Measurements from ENCODE around the gene LGALS4.
"Not testable (repeated sequence)": the region's sequence is repeated elsewhere in the genome, so short reads cannot be mapped to it uniquely, and the experiment has no call there.

Gene LGALS4

GRCh38 chr19:38796154-38796553 lies 16.6 kb downstream of the LGALS4 start:
- DNase-seq (ENCODE audit: low read depth, low spot score) = no peak

- no peak for DNase-seq (ENCODE audit: low read depth, low spot score)
Measured at GRCh38 chr19:38795549-38795948, 17.2 kb downstream of the LGALS4 start.

- no peak for DNase-seq (ENCODE audit: low read depth, low spot score)
Measured at GRCh38 chr19:38793671-38794070, 19.1 kb downstream of the LGALS4 start.

- no peak for DNase-seq (ENCODE audit: low read depth, low spot score)
Measured at GRCh38 chr19:38793177-38793576, 19.6 kb downstream of the LGALS4 start.

DNA sequence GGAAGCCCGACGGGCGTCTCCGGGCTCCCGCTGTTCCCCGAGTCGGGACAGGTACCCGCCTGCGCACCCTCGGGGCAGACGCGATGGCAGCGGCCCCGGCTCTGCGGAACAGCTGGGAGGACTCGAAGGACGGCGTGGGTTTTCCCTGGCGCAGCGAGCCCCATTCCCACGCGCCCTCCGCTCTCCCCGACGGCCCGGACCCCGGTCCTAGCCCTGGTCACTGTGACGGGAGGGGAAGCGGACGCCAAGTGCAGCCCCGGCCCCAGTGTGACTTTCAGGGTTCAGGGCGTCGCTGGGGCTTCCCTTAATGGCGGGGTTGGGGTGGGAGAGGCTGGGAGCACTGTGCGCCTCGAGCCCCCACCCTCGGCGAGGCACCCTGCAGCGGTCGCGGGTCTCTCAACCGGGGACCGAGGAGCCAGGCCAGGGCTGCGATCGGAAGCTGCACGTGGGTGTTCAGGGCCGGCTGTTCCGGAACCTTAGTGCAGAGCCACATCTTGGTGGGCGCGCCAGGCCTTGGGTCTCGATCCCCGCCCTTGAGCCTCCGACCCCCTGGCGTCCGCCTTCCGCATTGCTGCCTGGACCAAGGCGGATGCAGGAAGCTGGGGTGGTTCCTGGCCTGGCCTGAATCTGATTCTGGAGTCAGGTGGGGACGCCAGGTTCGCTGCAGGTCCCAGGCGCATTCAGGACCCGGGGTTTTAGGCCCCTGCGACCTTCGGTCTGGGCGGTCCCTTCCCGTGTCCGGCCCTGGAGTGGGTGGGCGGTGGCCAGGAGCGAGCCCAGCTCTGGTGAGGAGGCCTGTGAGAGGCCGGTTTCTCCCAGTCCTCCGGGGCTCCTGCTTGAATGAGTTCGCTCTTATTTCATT lies 20.3 kb downstream of the LGALS4 start:
- DNase-seq (ENCODE audit: low read depth, low spot score) = no peak

DNA sequence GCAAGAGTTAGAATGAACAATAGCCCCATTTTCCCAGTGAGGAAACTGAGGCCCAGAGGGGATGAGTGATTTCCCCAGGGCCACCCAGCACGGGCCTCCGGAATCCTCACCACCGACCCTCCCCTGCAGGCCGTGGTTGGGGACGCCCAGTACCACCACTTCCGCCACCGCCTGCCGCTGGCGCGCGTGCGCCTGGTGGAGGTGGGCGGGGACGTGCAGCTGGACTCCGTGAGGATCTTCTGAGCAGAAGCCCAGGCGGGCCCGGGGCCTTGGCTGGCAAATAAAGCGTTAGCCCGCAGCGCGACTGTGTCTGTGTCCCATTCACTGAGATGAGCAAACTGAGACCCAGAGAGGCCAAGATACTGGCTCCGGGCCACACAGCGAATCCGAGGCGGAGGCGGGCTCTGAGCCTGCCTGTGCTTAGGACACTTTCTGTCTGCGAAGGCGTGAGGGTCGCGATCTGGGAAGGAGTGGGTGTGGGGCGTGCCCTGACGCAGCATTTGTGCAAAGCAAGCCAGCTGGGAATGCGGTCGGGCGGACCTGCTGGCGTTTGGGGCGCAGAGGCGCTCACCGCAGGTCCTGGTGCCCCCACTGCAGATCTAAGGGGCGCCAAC lies 21.2 kb downstream of the LGALS4 start:
- DNase-seq (ENCODE audit: low read depth, low spot score) = not testable (repeated sequence)

- not testable (repeated sequence) for DNase-seq (ENCODE audit: low read depth, low spot score)
Measured at GRCh38 chr19:38790507-38791403, 22.0 kb downstream of the LGALS4 start.

- DNase-seq (ENCODE audit: low read depth, low spot score) = no peak
Measured at GRCh38 chr19:38788478-38789243, 24.1 kb downstream of the LGALS4 start, which contains the start of gene LGALS7B. LGALS7B (plus strand) TSS chr19:38789200; CDS start chr19:38789227, 27 bp downstream.

DNA sequence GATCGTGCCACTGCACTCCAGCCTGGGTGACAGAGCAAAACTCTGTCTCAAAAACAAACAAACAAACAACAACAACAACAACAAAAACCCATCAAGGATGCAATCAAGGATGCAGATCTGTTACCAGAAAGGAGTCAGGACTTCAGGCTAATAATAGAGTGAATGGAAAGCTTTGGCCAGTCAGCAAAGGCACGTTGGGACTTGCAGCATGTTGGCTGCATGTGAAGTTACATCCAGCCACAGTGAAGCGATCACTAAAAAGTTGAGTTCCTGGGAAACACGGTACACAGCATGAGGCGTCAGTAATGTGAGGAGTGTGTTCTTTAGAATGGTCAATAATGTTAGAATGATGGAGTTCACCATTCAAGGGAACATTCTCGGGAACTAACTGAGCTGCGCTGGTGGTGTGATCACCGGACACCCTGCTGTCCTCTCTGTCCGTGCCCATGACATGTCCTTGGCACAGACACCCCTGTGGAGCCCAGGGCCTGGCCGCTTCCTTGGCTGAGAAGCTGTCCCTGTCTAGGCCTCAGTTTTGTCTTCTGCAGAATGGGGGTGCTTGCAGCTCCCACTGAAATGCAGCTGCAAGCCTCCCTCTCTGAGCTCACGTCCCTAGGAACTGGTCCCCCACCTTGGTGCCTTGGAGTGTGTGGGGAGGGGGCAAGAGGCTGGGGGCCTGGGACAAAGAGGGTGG lies 26.0 kb downstream of the LGALS4 start:
- no peak for DNase-seq (ENCODE audit: low read depth, low spot score)

- not testable (repeated sequence) for DNase-seq (ENCODE audit: low read depth, low spot score)
Measured at GRCh38 chr19:38786061-38786460, 26.7 kb downstream of the LGALS4 start.

GRCh38 chr19:38785187-38785699 lies 27.5 kb downstream of the LGALS4 start:
- no peak for DNase-seq (ENCODE audit: low read depth, low spot score)

DNA sequence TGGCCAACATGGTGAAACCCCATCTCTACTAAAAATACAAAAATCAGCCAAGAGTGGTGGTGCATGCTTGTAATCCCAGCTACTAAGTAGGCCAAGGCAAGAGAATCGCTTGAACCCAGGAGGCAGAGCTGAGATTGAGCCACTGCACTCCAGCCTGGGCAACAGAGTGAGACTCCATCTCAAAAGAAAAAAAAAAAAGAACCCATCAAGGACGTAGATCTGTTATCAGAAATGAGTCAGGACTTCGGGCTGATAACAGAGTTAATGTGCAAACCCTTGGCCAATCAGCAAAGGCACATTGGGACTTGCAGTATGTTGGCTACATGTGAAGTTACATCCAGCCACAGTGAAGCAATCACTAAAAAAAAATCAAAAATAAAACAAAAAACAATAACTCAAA lies 28.5 kb downstream of the LGALS4 start:
- DNase-seq (ENCODE audit: low read depth, low spot score) = no peak

DNA sequence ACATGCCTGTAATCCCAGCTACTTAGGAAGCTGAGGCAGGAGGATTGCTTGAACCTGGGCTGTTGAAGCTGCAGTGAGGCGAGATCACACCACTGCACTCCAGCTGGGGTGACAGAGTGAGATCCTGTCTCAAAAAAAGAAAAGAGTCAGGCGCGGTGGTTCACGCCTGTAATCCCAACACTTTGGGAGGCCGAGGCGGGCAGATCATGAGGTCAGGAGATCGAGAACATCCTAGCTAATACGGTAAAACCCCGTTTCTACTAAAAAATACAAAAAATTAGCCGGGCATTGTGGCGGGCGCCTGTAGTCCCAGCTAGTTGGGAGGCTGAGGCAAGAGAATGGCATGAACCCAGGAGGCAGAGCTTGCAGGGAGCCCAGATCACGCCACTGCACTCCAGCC lies 30.5 kb downstream of the LGALS4 start:
- not testable (repeated sequence) for DNase-seq (ENCODE audit: low read depth, low spot score)

- no peak for DNase-seq (ENCODE audit: low read depth, low spot score)
Measured at GRCh38 chr19:38781058-38781457, 31.7 kb downstream of the LGALS4 start.

GRCh38 chr19:38780443-38780842 lies 32.3 kb downstream of the LGALS4 start:
- DNase-seq (ENCODE audit: low read depth, low spot score) = no peak

- DNase-seq (ENCODE audit: low read depth, low spot score) = no peak
Measured at GRCh38 chr19:38778733-38779132, 34.0 kb downstream of the LGALS4 start.

- no peak for DNase-seq (ENCODE audit: low read depth, low spot score)
Measured at GRCh38 chr19:38774181-38774950, 38.4 kb downstream of the LGALS4 start.

GRCh38 chr19:38773469-38774177 lies 39.1 kb downstream of the LGALS4 start, which contains the start of gene LGALS7:
LGALS7 (minus strand) TSS chr19:38773517; CDS start chr19:38773492, 25 bp downstream.
- DNase-seq (ENCODE audit: low read depth, low spot score) = no peak

DNA sequence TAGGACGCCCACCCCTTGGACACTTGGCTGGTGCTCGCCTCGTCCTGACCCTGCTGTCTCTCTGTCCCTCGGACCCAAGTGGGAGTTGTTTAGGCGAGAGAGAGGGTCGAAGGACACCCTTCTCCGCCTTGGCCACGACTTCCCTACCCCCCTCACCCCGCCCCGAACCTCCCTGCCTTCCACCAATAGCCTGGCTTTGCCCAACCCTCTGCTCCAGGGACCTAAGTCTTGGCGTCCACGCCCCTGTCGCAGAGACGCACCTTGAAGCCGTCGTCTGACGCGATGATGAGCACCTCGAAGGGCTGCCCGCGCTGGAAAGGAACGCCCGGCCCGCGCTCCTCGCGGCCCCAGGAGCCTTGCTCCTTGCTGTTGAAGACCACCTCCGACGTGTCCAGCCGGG lies 41.2 kb downstream of the LGALS4 start:
- DNase-seq (ENCODE audit: low read depth, low spot score) = not testable (repeated sequence)
